Measurements from ENCODE around the gene CAMK4.

- no peak for TF ChIP-seq ZBTB17 (CRISPR knock-in tag; IDR thresholded peaks at IDR 0.05)
- TF ChIP-seq BRD4 (IDR thresholded peaks at IDR 0.05): no peak
- no peak for TF ChIP-seq RBM34 (IDR thresholded peaks at IDR 0.05; ENCODE audit: borderline replicate concordance, insufficient read depth, low read length)
- TF ChIP-seq NR2C2 (CRISPR knock-in tag; IDR thresholded peaks at IDR 0.05): no peak
- TF ChIP-seq NR2C2 (tag; IDR thresholded peaks at IDR 0.05): no peak
- no peak for TF ChIP-seq LARP7 (IDR thresholded peaks at IDR 0.05)
- no peak for TF ChIP-seq ZBTB1 (CRISPR knock-in tag; IDR thresholded peaks at IDR 0.05; ENCODE audit: borderline replicate concordance, low read depth)
- TF ChIP-seq, protein P1, sequence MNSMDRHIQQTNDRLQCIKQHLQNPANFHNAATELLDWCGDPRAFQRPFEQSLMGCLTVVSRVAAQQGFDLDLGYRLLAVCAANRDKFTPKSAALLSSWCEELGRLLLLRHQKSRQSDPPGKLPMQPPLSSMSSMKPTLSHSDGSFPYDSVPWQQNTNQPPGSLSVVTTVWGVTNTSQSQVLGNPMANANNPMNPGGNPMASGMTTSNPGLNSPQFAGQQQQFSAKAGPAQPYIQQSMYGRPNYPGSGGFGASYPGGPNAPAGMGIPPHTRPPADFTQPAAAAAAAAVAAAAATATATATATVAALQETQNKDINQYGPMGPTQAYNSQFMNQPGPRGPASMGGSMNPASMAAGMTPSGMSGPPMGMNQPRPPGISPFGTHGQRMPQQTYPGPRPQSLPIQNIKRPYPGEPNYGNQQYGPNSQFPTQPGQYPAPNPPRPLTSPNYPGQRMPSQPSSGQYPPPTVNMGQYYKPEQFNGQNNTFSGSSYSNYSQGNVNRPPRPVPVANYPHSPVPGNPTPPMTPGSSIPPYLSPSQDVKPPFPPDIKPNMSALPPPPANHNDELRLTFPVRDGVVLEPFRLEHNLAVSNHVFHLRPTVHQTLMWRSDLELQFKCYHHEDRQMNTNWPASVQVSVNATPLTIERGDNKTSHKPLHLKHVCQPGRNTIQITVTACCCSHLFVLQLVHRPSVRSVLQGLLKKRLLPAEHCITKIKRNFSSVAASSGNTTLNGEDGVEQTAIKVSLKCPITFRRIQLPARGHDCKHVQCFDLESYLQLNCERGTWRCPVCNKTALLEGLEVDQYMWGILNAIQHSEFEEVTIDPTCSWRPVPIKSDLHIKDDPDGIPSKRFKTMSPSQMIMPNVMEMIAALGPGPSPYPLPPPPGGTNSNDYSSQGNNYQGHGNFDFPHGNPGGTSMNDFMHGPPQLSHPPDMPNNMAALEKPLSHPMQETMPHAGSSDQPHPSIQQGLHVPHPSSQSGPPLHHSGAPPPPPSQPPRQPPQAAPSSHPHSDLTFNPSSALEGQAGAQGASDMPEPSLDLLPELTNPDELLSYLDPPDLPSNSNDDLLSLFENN (IDR thresholded peaks at IDR 0.05; ENCODE audit: low read depth in 2 of 2, low read length in 2 of 2): no peak
- no peak for TF ChIP-seq NONO (IDR thresholded peaks at IDR 0.05; ENCODE audit: low read depth in 2 of 2, low read length in 1 of 2)
- no peak for TF ChIP-seq CTCF (IDR thresholded peaks at IDR 0.05 in 2 of 3, conservative IDR thresholded peaks at IDR 0.05 in 1 of 3; ENCODE audit: insufficient read depth in 2 of 3, low read depth in 1 of 3, low read length in 3 of 3)
Observed at GRCh38 chr5:111228520-111229220, 4.5 kb downstream of the CAMK4 start.
